GM18870 (cell line): ENCODE data around the gene FGF22.

Experiments
- ATAC-seq: cut with Tn5 transposase; IDR thresholded peaks from one replicate; pipeline ENCODE4 v1.9.1; 2021; ENCODE audit warnings: moderate library complexity; ENCODE audit not compliant: unreplicated experiment

The FGF22 gene

GRCh38 chr19:677601-678436 is 38.1 kb downstream of the FGF22 start:
- ATAC-seq, result no peak

- no peak for ATAC-seq
Observed at GRCh38 chr19:678791-679388, 39.2 kb downstream of the FGF22 start.

- ATAC-seq, result no peak
Observed at GRCh38 chr19:679418-680286, 40.0 kb downstream of the FGF22 start.

GRCh38 chr19:680287-681028 is 40.8 kb downstream of the FGF22 start:
- ATAC-seq, result peak; percentile 73

- no peak for ATAC-seq
Observed at GRCh38 chr19:681029-682019, 41.6 kb downstream of the FGF22 start.

- no peak for ATAC-seq
Observed at GRCh38 chr19:682678-683320, 43.1 kb downstream of the FGF22 start.

- ATAC-seq, result no peak
Observed at GRCh38 chr19:685454-685931, 45.8 kb downstream of the FGF22 start.

- no peak for ATAC-seq
Observed at GRCh38 chr19:686589-687297, 47.1 kb downstream of the FGF22 start.

GRCh38 chr19:687569-688166 is 48.0 kb downstream of the FGF22 start:
- ATAC-seq, result no peak

GRCh38 chr19:688214-688613 is 48.5 kb downstream of the FGF22 start:
- no peak for ATAC-seq

- no peak for ATAC-seq
Observed at GRCh38 chr19:688992-689391, 49.3 kb downstream of the FGF22 start.

GRCh38 chr19:690203-690602 is 50.5 kb downstream of the FGF22 start:
- no peak for ATAC-seq
